DOHH2 (cell line): Measurements from ENCODE around the gene HPS5.

Source experiments
- H3F3A ChIP-seq: fragments of 200-600 bp; sonication (generic), shearing (Covaris generic); 2 replicates; pipeline ENCODE4 v1.6.0; 2016; ENCODE audit warnings: antibody characterized with exemption, mild to moderate bottlenecking; ENCODE audit not compliant: control insufficient read depth, insufficient read depth
- H3K27ac ChIP-seq: fragments of 200-600 bp; sonication (generic); 2 replicates; pipeline ENCODE4 v1.5.1; 2014; ENCODE audit warnings: low read depth, mild to moderate bottlenecking, low read length, moderate library complexity
- H3K27me3 ChIP-seq: fragments of 200-600 bp; sonication (generic); 2 replicates; pipeline ENCODE4 v1.6.1; 2014; ENCODE audit warnings: mild to moderate bottlenecking, low read length, mixed read lengths; ENCODE audit not compliant: control insufficient read depth
- H3K36me3 ChIP-seq: fragments of 200-600 bp; sonication (generic); 2 replicates; pipeline ENCODE4 v1.6.1; 2014; ENCODE audit warnings: mild to moderate bottlenecking, low read length, moderate library complexity, mixed read lengths; ENCODE audit not compliant: control insufficient read depth
- H3K4me1 ChIP-seq: fragments of 200-600 bp; sonication (generic); 2 replicates; pipeline ENCODE4 v1.6.1; 2014; ENCODE audit warnings: mild to moderate bottlenecking, low read length, mixed read lengths; ENCODE audit not compliant: control insufficient read depth
- H3K4me2 ChIP-seq: fragments of 200-600 bp; sonication (generic); 2 replicates; pipeline ENCODE4 v1.6.0; 2014; ENCODE audit warnings: mild to moderate bottlenecking, low read length, moderate library complexity
- H3K4me3 ChIP-seq: fragments of 200-600 bp; sonication (generic); 2 replicates; pipeline ENCODE4 v1.5.1; 2014; ENCODE audit warnings: mild to moderate bottlenecking, low read length, mixed read lengths
- H3K79me2 ChIP-seq: fragments of 200-600 bp; sonication (generic); 2 replicates; pipeline ENCODE4 v1.6.1; 2014; ENCODE audit warnings: mild to moderate bottlenecking, low read length, mixed read lengths; ENCODE audit not compliant: control insufficient read depth
- H3K9me2 ChIP-seq: fragments of 200-600 bp; sonication (generic); replicated peaks from 2 replicates; pipeline ENCODE4 v1.6.1; 2014; ENCODE audit warnings: mild to moderate bottlenecking, low read length, mixed read lengths; ENCODE audit not compliant: control insufficient read depth
- H3K9me3 ChIP-seq: fragments of 200-600 bp; sonication (generic); 2 replicates; pipeline ENCODE4 v1.6.1; 2014; ENCODE audit warnings: antibody characterized with exemption, low read length, mixed read lengths; ENCODE audit not compliant: control insufficient read depth, insufficient read depth
- H4K20me1 ChIP-seq: fragments of 200-600 bp; sonication (generic); 2 replicates; pipeline ENCODE4 v1.6.0; 2014; ENCODE audit warnings: low read depth, mild to moderate bottlenecking, antibody characterized with exemption, low read length, moderate library complexity; ENCODE audit not compliant: control insufficient read depth, insufficient read depth
- EZH2phosphoT487 ChIP-seq: fragments of 200-600 bp; sonication (generic); IDR thresholded peaks from 2 replicates; pipeline ENCODE4 v1.6.1; 2017; ENCODE audit warnings: borderline replicate concordance, mild to moderate bottlenecking, antibody characterized with exemption, low read length, moderate library complexity, mixed read lengths
- TF ChIP-seq, protein P1 (sequence below): fragments of 200-600 bp; sonication (generic); IDR thresholded peaks from one replicate; pipeline ENCODE4 v1.5.1; 2014; ENCODE audit warnings: antibody characterized with exemption, mild to moderate bottlenecking, low read depth, low read length; ENCODE audit not compliant: poor library complexity, severe bottlenecking

The HPS5 gene

GRCh38 chr11:18261721-18262120, 60.2 kb downstream of the HPS5 start:
- no peak for TF ChIP-seq EZH2phosphoT487
- TF ChIP-seq, protein P1, sequence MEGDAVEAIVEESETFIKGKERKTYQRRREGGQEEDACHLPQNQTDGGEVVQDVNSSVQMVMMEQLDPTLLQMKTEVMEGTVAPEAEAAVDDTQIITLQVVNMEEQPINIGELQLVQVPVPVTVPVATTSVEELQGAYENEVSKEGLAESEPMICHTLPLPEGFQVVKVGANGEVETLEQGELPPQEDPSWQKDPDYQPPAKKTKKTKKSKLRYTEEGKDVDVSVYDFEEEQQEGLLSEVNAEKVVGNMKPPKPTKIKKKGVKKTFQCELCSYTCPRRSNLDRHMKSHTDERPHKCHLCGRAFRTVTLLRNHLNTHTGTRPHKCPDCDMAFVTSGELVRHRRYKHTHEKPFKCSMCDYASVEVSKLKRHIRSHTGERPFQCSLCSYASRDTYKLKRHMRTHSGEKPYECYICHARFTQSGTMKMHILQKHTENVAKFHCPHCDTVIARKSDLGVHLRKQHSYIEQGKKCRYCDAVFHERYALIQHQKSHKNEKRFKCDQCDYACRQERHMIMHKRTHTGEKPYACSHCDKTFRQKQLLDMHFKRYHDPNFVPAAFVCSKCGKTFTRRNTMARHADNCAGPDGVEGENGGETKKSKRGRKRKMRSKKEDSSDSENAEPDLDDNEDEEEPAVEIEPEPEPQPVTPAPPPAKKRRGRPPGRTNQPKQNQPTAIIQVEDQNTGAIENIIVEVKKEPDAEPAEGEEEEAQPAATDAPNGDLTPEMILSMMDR: no peak
- no peak overlapping the region for H3K27ac ChIP-seq
- no peaks in the 10 kb centered on the region for H3F3A ChIP-seq
- H3K9me2 ChIP-seq: no peaks in the 10 kb centered on the region
- H3K4me2 ChIP-seq: no peak overlapping the region
- H3K27me3 ChIP-seq: peaks cover 26% of the 10 kb centered on the region
- no peaks in the 10 kb centered on the region for H3K4me1 ChIP-seq
- H3K4me3 ChIP-seq: no peak overlapping the region
- H4K20me1 ChIP-seq: no peaks in the 10 kb centered on the region
- H3K9me3 ChIP-seq: no peaks in the 10 kb centered on the region
- no peaks in the 10 kb centered on the region for H3K79me2 ChIP-seq
- no peaks in the 10 kb centered on the region for H3K36me3 ChIP-seq

GRCh38 chr11:18259259-18259658, 62.7 kb downstream of the HPS5 start:
- TF ChIP-seq, protein P1: no peak
- TF ChIP-seq EZH2phosphoT487: no peak
- Histone ChIP-seq H3K79me2 (no peaks in the 10 kb centered on the region), H3F3A (no peaks in the 10 kb centered on the region), H3K4me1 (no peaks in the 10 kb centered on the region), H3K36me3 (no peaks in the 10 kb centered on the region), H4K20me1 (no peaks in the 10 kb centered on the region), H3K4me3 (no peak overlapping the region), H3K9me2 (no peaks in the 10 kb centered on the region), H3K27ac (no peak overlapping the region), H3K4me2 (no peak overlapping the region), H3K9me3 (no peaks in the 10 kb centered on the region), H3K27me3 (peaks cover 20% of the 10 kb centered on the region)

GRCh38 chr11:18254781-18255361, 67.1 kb downstream of the HPS5 start:
- no peaks in the 10 kb centered on the region for H3K9me3 ChIP-seq
- H3K9me2 ChIP-seq: no peaks in the 10 kb centered on the region
- H3K4me1 ChIP-seq: no peaks in the 10 kb centered on the region
- no peaks in the 10 kb centered on the region for H3F3A ChIP-seq
- no peak overlapping the region for H3K27ac ChIP-seq
- peaks cover 11% of the 10 kb centered on the region for H3K27me3 ChIP-seq
- H3K36me3 ChIP-seq: no peaks in the 10 kb centered on the region
- no peaks in the 10 kb centered on the region for H4K20me1 ChIP-seq
- no peaks in the 10 kb centered on the region for H3K79me2 ChIP-seq
- no peak overlapping the region for H3K4me2 ChIP-seq
- no peak overlapping the region for H3K4me3 ChIP-seq
- TF ChIP-seq, protein P1: no peak
